Endothelial cell of umbilical vein (primary cell): ENCODE results near the gene GRID2. TPM values are rescaled to one million over a fixed set of nuclear protein-coding genes. Genes with fewer than 3 reads are reported as not detected.

Experiments used
- BruUV-seq: library from RNA; stranded (reverse); fragments of 400-500 nt; replicated peaks from 2 replicates; lab custom pipeline; 2021; lab: Mats Ljungman, UMichigan
- CTCF ChIA-PET: fragments of 300-600, 350-600 bp; sonication (Branson Sonifier 250); formaldehyde crosslinking; loops from one replicate; lab custom pipeline; 2021; ENCODE audit warnings: antibody characterized with exemption, inconsistent platforms; lab: Charles Lee
- POLR2A ChIA-PET: fragments of 300-600, 350-600 bp; sonication (Branson Sonifier 250); formaldehyde crosslinking; loops from one replicate; lab custom pipeline; 2021; ENCODE audit warnings: antibody characterized with exemption, inconsistent platforms; lab: Charles Lee
- DNase-seq: peaks from one replicate; pipeline ENCODE4 v3.0.0-alpha.2; 2011; ENCODE audit warnings: low read depth, low spot score
- FAIRE-seq: peaks from 2 replicates; lab custom pipeline; 2011; peaks lifted over from hg19 to GRCh38; lab: Jason Lieb, UNC
- H2AFZ ChIP-seq: 2 replicates; pipeline ENCODE4 v1.6.0; 2012; ENCODE audit warnings: low read depth, low read length, control low read depth, inconsistent platforms
- H3K27ac ChIP-seq: 2 replicates; pipeline ENCODE4 v1.5.1; 2011; ENCODE audit warnings: low read depth, mild to moderate bottlenecking, control low read depth, low read length, moderate library complexity; ENCODE audit not compliant: insufficient read depth
- H3K27me3 ChIP-seq, 2 experiments: 2 replicates each; pipeline versions ENCODE4 v1.6.0 to v1.6.1; 2011; ENCODE audit warnings: low read length in 2 of 2, mixed read lengths in 1 of 2; ENCODE audit not compliant: control insufficient read depth in 2 of 2, insufficient read depth in 2 of 2
- H3K36me3 ChIP-seq, 2 experiments: 2 replicates in 1 of 2; 3 replicates in 1 of 2; pipeline ENCODE4 v1.5.1; 2011; ENCODE audit warnings: low read length in 2 of 2, mild to moderate bottlenecking in 1 of 2, moderate library complexity in 1 of 2; ENCODE audit not compliant: control insufficient read depth in 2 of 2, insufficient read depth in 2 of 2; ENCODE audit errors: extremely low read depth in 1 of 2
- H3K4me1 ChIP-seq: 3 replicates; pipeline ENCODE4 v1.5.1; 2011; ENCODE audit warnings: mild to moderate bottlenecking, low read length; ENCODE audit not compliant: control insufficient read depth, insufficient read depth; ENCODE audit errors: extremely low read depth
- H3K4me2 ChIP-seq: 2 replicates; pipeline ENCODE4 v1.6.1; 2011; ENCODE audit warnings: low read length, control low read depth, mixed read lengths; ENCODE audit not compliant: insufficient read depth
- H3K4me3 ChIP-seq, 3 experiments: fragments of 200-600 bp in 1 of 3; sonication (generic), shearing (Covaris generic) in 1 of 3; replicated peaks in 1 of 3; 2 replicates each; pipeline ENCODE4 v1.5.1; 2011 to 2016; ENCODE audit warnings: control low read depth in 3 of 3, low read length in 3 of 3, mild to moderate bottlenecking in 2 of 3, inconsistent platforms in 1 of 3, low read depth in 1 of 3, moderate library complexity in 1 of 3; ENCODE audit not compliant: insufficient read depth in 1 of 3
- H3K79me2 ChIP-seq: 2 replicates; pipeline ENCODE4 v1.6.0; 2012; ENCODE audit warnings: low read length, inconsistent platforms; ENCODE audit not compliant: control insufficient read depth, insufficient read depth
- H3K9ac ChIP-seq: replicated peaks from 2 replicates; pipeline ENCODE3; 2011; ENCODE audit warnings: low read length, control low read depth; ENCODE audit not compliant: insufficient read depth; ENCODE audit errors: extremely low read depth
- H3K9me1 ChIP-seq: replicated peaks from 3 replicates; pipeline ENCODE4 v1.6.0; 2011; ENCODE audit warnings: mild to moderate bottlenecking, low read length; ENCODE audit not compliant: control insufficient read depth, insufficient read depth; ENCODE audit errors: extremely low read depth
- H3K9me3 ChIP-seq: replicated peaks from 2 replicates; pipeline ENCODE4 v1.5.1; 2012; ENCODE audit warnings: low read length, inconsistent platforms; ENCODE audit not compliant: control insufficient read depth, insufficient read depth
- H4K20me1 ChIP-seq: replicated peaks from 2 replicates; pipeline ENCODE3; 2011; ENCODE audit warnings: mild to moderate bottlenecking, low read length; ENCODE audit not compliant: control insufficient read depth, insufficient read depth; ENCODE audit errors: extremely low read depth
- EZH2 ChIP-seq: IDR thresholded peaks from 2 replicates; pipeline ENCODE4 v1.6.1; 2012; ENCODE audit warnings: borderline replicate concordance, low read depth, mild to moderate bottlenecking, moderate library complexity, low read length, inconsistent platforms; ENCODE audit not compliant: severe bottlenecking
- FOS ChIP-seq: IDR thresholded peaks from 2 replicates; pipeline ENCODE4 v1.6.1; 2011; ENCODE audit warnings: mild to moderate bottlenecking, low read length, moderate library complexity, borderline replicate concordance; ENCODE audit not compliant: insufficient read depth
- GATA2 ChIP-seq: IDR thresholded peaks from 2 replicates; pipeline ENCODE4 v1.7.0; 2011; ENCODE audit warnings: low read depth, mild to moderate bottlenecking, moderate library complexity, mixed read lengths, low read length; ENCODE audit not compliant: insufficient read length, insufficient read depth
- JUN ChIP-seq: IDR thresholded peaks from 2 replicates; pipeline ENCODE4 v1.6.1; 2011; ENCODE audit warnings: borderline replicate concordance, low read depth; ENCODE audit not compliant: insufficient read length, insufficient read depth
- MYC ChIP-seq: IDR thresholded peaks from one replicate; pipeline ENCODE4 v1.6.1; 2011; ENCODE audit warnings: mild to moderate bottlenecking, low read depth, low read length
- POLR2A ChIP-seq: IDR thresholded peaks from 2 replicates; pipeline ENCODE4 v1.6.1; 2012; ENCODE audit warnings: low read depth, mild to moderate bottlenecking, control low read depth, low read length
- POLR2AphosphoS5 ChIP-seq: IDR thresholded peaks from 2 replicates; pipeline ENCODE4 v1.6.1; 2012; ENCODE audit warnings: low read depth, mild to moderate bottlenecking, control low read depth, low read length, moderate library complexity; ENCODE audit not compliant: insufficient read depth
- dilution Hi-C: fragments of 300-500 bp; cut with MboI; formaldehyde crosslinking; loops from one replicate; pipeline ENCODE4 v1.15.0; 2019; ENCODE audit warnings: low sequenced_read_pairs; ENCODE audit not compliant: extremely low pct_ligation_motif_present
- intact Hi-C: fragments of 100-400 bp; cut with micrococcal nuclease; formaldehyde crosslinking; loops from one replicate; pipeline ENCODE4 v1.10.0; 2022
- polyA plus RNA-seq, 4 experiments: library from polyadenylated mRNA; depleted of rRNA in 3 of 4; stranded (reverse) in 3 of 4; unstranded in 1 of 4; fragments of >200 nt; gene quantifications; 2 replicates each; pipeline versions ENCODE4 v1.2.1 to v1.2.3, GENCODE V29; 2011 to 2012; ENCODE audit warnings: missing spikeins in 1 of 4
- total RNA-seq: library from RNA; stranded (reverse); gene quantifications from 2 replicates; pipeline ENCODE4 v1.2.3, GENCODE V29; 2021
- TF ChIP-seq, protein P1 (sequence below): IDR thresholded peaks from 2 replicates; pipeline ENCODE4 v1.6.1; 2011; ENCODE audit not compliant: insufficient read depth, insufficient read length
- TF ChIP-seq, protein P2 (sequence below), 2 donors: IDR thresholded peaks; 1 replicate in 1 of 2; 2 replicates in 1 of 2; pipeline ENCODE4 v1.5.1; 2011; ENCODE audit warnings: low read length in 2 of 2, mild to moderate bottlenecking in 2 of 2, moderate library complexity in 2 of 2, control low read depth in 1 of 2, inconsistent platforms in 1 of 2, low read depth in 1 of 2; ENCODE audit not compliant: insufficient read depth in 1 of 2; ENCODE audit errors: extremely low read depth in 1 of 2

Gene GRID2
- total and polyA plus RNA-seq, 2 donors (not counting 3 experiments of a cell fraction or from before 2014, with no cell fraction given), result not detected

DNA sequence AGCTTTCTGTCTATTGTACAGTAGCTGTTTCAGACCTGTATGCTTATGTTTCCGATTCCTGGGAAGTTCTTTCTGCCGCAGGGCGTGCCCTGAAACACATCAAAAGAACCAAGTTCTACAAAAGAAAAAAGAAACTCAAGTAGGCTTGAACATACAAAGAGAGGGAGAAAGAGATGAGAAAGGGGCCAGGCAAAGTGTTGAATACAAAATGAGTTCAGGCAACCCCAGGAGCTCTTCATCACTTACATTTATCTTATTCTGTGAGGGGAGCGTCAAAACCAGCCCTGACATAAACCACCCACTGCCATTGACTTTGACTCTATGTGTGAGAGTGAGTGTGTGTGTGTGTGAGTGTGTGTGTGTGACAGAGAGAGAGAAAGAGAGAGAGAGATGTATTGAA is 1498.3 kb downstream of the GRID2 start:
- Histone ChIP-seq H3K36me3 (no peaks in the 10 kb centered on the region), H3K4me3 (no peak overlapping the region), H3K4me2 (no peak overlapping the region), H2AFZ (no peak overlapping the region), H3K79me2 (no peaks in the 10 kb centered on the region), H3K27me3 (peaks cover 2 to 10% of the 10 kb centered on the region in 2 experiments), H3K9me3 (no peaks in the 10 kb centered on the region), H3K27ac (no peak overlapping the region), H3K4me1 (no peaks in the 10 kb centered on the region), H3K9ac (no peak overlapping the region), H4K20me1 (no peaks in the 10 kb centered on the region), H3K9me1 (no peaks in the 10 kb centered on the region)
- dilution Hi-C loops (no loop called here), intact Hi-C loops (no loop called here)
- ChIA-PET CTCF (interaction anchor here (0.9 to 1.5 kb wide), 2 partner anchors 8 to 10 kb away, joined by 4 read pairs; no protein-coding TSS in a partner anchor), POLR2A (no interaction called here)
- no TSS peak for BruUV-seq
- DNase-seq (no peak), FAIRE-seq (no peak)
- TF ChIP-seq, protein P1, sequence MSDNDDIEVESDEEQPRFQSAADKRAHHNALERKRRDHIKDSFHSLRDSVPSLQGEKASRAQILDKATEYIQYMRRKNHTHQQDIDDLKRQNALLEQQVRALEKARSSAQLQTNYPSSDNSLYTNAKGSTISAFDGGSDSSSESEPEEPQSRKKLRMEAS, result no peak
- TF ChIP-seq POLR2AphosphoS5 (no peak), FOS (no peak), POLR2A (no peak), MYC (no peak), GATA2 (no peak), JUN (no peak), EZH2 (no peak)
- TF ChIP-seq, protein P2, sequence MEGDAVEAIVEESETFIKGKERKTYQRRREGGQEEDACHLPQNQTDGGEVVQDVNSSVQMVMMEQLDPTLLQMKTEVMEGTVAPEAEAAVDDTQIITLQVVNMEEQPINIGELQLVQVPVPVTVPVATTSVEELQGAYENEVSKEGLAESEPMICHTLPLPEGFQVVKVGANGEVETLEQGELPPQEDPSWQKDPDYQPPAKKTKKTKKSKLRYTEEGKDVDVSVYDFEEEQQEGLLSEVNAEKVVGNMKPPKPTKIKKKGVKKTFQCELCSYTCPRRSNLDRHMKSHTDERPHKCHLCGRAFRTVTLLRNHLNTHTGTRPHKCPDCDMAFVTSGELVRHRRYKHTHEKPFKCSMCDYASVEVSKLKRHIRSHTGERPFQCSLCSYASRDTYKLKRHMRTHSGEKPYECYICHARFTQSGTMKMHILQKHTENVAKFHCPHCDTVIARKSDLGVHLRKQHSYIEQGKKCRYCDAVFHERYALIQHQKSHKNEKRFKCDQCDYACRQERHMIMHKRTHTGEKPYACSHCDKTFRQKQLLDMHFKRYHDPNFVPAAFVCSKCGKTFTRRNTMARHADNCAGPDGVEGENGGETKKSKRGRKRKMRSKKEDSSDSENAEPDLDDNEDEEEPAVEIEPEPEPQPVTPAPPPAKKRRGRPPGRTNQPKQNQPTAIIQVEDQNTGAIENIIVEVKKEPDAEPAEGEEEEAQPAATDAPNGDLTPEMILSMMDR (IDR thresholded peaks at IDR 0.05; ENCODE audit: extremely low read depth in 1 of 2, insufficient read depth in 1 of 2, low read depth in 1 of 2, low read length in 2 of 2), result no peak
